HG03575 (cell line): Measurements from ENCODE around the gene DDX59.

Source experiments
- ATAC-seq: cut with Tn5 transposase; IDR thresholded peaks from one replicate; pipeline ENCODE4 v1.9.1; 2021; ENCODE audit not compliant: unreplicated experiment, insufficient number of reproducible peaks, low FRiP score; ENCODE audit errors: extremely low read depth

Gene DDX59

DNA sequence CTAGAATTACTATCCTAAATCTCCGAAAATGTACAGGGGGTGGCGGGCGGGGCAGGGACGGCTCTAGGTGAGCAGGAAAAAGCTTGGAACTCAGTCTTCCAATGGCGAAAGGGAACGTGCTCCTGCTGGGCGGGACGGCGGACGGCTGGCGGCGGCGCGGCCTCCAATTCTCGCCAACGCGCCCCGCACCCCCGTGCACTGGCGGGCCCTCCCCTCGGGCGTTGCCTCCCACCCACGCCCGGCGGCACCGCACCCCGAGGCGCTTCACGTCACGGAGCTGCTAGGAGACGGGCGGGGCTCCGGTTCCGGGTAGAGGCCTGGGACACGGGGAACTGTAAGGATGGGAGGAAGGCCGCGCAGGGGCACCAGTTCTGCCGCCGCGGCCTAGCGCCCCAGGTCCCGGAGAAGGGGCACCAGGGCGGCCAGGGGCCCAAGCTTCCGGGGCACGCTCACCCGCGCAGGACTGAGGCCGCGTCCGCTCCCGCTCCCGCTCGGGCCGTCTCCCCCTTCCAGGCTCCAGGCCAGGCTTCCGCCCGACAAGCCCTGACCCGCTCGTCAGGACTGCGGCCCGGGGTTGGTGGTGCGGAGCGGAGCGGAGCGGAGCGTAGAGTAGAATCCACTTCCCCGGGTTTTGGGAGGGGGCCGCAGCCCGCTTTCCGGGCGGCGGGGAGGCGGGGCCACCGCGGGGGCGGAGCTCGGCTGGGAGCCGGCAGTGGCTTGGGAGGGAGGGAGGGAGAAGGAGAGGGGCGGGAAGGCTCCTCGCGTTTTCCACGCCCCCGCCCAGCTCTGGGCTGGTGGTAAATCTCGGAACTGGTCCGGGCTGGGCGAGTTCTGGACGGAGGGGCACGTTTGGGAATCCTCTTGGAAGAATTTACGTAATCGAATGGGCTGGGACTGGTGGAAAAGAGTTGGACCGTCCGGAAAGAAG lies at the start of gene DDX59:
TSS of gene DDX59 (minus strand) at position 594 of the 928 bp plus-strand sequence. CDS start 3,167 bp downstream, outside the sequence.
- ATAC-seq, result peak; percentile 54

DNA sequence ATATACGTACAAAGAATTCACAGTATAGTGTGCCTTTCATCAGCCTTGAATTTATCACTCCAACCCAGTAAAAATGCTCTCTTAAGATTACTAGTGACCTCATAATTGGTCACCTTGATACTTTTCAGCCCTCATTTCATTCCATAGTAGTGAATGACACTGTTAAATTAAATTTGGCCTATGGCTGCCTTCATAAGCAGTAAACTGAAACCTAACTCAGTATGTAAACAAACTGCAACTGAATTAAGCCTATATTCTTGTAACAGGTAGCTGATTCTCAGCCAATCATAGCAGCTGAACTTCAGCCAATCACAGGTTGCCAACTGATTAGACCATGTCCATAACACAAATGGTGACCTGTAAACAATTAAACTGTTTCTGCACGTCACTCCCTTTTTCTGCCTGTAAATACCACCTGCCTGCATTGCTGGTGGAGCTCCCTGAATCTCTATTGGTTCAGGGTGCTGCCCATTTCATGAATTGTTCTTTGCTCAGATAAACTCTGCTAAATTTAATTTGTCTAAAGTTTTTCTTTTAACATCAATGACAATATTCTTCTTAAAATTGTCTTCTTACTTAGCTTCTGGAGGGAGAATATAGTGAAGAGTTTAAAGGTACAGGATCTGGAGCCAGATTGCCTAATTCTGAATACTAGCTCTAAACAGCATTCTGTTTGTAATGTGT lies 44.9 kb upstream of the DDX59 start:
- no peak for ATAC-seq

DNA sequence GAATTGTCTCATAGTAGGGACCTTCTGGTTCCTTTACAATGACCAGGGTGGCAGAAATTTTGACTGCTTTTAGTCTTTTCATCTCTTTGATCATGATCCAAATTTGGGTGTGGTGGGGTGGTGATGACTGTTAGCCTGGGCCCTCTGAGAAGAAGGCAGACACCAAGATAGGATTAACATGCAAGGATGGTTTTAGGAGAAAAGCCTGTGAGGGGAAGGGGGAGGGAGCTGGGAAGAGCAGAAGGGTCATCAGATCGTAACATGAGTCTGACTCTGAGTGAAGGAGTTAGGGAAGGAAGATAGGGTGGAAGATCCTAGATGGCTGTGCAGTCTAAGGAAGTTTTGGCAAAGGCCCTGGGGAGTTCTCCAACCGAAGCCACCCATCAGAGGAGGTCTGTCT lies 40.5 kb upstream of the DDX59 start:
- ATAC-seq, result no peak

DNA sequence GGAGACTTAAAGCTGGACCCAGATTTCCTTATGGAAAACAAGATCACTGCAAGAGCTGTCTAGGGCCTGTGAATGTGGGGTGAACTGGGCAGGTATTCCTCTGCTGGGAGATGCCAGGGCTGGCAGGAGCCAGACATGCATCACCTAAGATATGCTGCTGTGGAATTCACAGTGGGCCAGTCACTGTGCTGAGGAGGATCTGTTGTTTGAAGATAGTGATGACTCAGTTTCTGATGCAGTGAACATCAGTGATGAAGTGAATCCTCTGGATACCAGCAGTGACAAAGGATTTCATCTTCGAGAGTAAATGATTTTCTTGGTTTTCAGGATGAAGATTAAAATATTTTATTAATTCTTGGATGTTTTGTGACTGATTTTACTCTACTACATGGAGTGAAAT lies 39.1 kb upstream of the DDX59 start:
- no peak for ATAC-seq

DNA sequence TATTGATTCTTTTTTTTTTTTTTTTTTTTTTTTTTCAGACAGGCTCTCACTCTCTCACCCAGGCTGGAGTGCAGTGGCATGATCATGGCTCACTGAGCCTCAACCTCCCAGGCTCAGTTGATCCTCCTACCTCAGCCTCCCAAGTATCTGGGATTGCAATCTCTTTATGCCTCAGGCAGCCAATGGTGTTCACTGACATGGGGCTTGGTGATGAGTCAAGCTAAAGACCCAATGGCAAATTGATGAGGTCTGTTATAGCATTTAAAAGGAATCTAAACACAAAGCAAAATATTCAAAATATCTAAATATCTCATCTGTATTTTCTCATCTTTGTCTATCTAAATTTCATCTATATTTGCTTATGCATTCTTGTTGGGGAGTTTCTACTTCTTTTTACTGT lies 38.5 kb upstream of the DDX59 start:
- ATAC-seq, result no peak

DNA sequence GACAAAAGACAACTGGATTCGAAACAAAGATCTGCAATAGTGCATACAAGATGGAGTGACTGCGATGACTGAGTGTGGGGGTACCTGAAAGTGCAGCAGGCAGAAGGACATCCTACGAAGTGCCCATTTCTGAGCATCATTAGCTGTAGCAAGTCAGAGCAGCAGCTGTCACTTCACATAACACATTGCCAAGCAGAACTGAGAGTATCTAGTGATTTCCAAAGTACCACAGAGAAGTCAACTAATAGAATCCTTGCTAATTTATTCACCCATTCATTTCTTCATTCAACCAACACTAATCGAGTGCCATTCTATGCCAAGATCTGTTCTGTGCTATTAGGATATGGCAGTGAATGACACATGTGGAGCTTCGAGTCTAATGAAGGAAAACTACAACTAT lies 37.4 kb upstream of the DDX59 start:
- ATAC-seq, result no peak

DNA sequence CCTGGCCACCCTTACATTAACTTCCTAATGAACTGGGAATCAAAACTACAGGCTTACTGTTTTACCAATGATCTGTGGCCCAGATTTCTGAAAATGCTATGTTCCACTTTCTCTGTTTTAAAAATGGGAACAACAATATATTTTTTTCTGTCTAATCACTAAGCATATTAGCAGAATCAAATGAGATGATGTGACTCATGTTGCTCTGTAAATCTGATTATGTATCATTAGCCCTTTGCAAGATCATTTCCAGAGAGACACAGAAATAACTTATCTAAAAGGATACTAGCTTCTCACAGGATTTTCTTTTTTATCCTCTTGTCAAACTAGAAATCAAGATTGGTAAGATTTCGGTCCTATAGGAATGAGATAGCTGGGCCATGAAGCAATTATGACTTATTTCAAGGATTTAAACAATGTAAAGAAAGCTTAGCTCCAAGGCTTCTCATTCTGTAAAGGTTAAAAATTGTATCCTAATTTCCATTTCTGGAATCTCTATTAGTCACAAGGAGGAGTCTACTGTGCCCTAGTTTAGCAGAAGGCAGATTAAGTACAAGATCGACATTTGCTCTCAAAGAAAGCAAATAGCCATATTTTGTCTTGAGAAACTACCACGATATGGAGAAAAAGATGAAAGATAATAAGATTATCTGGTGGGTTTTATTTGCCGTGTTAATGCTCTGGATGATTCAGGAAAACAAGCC lies 36.6 kb upstream of the DDX59 start:
- no peak for ATAC-seq

DNA sequence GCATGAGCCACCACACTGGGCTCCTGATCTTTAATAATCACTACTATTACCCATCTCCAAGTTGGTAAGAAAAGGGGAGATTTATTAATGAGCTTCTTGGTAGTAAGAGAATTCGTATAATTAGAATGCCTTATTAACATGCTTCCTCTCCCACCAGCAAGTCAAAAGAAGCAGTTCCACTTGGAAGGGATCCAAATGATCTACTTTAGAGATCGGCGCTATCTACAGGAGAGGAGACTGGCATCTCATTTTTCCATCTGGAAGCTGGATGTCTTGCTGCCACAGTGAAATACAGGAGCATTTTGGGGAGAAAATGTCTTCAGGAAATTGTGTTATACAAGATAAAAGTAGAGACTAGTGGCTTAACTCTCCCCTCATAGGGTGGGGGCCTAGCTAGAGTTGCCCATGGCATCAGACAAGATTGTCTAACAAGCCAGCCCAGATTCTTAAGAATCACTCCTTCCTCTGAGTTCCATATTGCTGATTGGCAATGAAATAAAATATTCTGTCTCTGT lies 35.3 kb upstream of the DDX59 start:
- ATAC-seq, result no peak

DNA sequence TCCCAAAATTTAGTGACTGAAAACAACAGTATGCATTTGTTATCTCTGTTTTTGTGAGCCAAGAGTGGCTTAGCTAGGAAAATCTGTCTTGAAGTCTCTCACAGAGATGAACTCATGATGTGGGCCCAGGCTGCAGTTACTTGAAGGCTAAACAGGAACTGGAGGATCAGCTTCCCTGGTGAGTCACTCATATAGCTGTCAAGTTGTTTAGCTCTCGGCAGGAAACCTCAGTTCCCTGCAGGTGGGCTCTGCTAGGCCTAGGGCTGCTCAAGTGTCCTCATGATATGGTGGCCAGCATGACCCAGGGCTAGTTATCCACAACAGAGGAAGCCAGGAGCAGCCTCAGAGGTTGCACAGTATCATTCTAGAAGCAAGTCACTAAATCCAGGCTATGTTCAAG lies 30.2 kb upstream of the DDX59 start:
- no peak for ATAC-seq

DNA sequence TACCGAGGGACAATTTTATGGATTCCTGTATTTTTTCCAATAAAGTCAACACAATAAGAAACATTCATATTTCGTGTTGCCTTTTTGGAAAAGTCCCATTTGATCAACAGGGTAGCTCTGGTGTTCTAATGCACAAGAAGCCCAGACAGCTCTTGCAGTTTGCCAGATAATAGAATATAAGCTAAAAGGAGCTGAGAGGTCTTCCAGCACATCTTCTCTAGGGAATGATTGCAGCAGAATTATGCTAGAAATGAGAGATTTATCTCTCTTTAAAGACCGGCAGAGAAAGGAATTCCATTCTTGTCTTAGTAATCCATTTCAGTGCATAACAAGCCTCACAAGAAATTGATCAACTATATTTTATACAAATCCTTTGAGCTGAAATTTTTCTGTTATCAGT lies 25.0 kb upstream of the DDX59 start:
- no peak for ATAC-seq

DNA sequence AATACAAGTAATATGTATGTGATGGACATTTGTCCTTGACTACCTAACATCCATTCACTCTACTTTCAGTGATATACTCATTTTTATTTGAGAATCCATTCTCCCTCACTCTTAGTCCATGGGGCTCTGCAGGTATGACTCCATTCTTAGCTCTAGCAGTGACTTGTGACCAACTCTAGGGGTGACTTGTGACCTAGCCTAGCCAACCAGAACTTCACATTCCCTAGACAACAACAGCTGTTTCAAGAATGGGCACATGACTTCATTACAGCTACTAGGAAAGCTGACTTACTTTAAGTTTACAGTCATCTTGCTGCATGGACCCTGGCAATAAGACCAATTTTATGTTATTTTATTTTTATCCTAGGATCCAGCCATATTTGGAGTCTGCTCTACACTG lies 23.6 kb upstream of the DDX59 start:
- ATAC-seq, result no peak

DNA sequence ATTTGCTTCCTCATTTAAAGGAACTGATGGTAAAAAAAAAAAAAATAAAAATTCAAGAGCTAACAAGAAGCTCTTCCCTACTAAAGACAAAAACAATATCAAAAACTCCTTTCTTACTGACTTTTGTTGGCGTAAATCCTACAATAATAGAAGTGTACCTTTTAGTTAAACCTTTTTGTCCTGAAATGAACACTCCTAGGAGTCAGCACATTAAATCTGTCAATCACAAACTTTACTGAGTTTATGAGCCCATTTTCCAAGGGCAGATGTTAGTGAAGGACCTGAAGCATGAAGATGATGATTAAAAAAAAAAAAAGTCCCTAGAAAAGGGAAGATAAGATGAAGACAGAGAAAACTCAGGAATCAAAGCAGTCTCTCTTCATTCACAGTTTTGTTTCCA lies 22.6 kb upstream of the DDX59 start:
- no peak for ATAC-seq

DNA sequence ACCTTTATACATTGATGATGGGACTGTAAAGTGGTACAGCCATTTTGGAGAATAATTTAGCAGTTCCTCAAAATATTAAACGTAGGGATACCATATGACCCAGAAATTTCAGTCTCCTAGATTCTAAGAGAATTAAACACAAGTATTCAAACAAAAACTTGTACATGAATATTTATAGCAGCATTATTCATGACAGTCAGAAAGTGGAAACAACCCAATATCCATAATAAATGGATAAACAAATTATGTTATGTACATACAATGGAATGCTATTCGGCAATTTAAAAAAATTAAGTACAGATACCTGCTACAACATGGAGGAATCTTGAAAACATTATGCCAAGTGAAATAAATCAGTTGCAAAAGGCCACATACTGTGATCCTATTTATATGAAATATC lies 16.9 kb upstream of the DDX59 start:
- no peak for ATAC-seq

DNA sequence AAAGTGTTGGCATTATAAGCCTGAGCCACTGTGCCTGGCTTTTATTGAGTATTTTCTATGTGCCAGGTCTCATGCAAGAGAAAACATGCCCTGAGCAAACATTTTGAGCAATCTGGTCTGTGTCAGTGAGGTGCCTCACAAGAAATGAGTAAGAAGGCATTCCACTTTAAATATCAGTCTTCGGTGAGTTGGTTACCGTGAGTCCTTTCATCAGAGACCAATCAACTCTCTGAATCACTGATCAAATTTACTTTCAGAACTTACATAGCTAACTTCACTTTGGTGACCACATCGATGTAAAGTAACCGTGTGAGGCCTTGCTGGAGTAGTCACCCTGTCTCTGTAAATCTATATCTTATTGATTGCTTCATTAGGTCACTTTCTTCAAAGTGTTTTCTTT lies 14.3 kb upstream of the DDX59 start:
- no peak for ATAC-seq

DNA sequence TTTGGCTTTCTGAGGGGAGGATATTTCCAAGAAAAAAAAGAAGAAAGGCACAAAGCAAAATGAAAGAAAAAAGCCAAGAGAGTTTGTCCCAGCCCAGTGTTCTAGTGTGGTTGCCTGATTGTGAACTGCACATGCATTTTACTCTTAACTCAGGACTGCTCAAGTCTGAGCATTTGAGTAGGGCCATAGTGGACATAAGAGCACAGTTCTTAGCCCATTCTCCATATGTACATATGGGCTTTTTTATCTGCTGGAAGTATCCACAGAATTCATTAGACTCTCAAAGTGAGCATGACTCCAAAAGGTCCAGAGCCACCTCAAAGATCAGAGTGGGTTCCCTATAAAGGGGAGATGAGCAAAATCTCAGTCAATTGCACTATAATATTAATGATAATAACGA lies 13.6 kb upstream of the DDX59 start:
- ATAC-seq, result no peak

DNA sequence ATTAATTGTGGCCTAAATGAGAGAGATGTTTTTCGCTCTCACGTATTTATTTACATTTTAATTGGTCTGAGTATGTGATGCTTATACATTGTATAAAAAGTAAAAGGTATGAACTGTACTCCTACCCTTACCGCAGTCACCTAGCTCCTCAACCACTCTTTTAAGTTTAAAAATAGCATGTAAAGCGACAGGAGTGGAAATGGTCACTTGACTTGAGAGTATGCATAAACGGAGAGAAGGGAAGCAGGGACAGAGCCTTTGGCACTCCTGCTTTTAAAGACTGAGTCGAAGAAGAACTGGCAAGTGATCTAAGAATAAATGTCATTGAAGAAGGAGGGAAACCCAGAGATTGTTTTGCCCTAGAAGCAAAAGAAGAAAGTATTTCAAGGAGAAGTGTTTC lies 11.5 kb upstream of the DDX59 start:
- ATAC-seq, result no peak

DNA sequence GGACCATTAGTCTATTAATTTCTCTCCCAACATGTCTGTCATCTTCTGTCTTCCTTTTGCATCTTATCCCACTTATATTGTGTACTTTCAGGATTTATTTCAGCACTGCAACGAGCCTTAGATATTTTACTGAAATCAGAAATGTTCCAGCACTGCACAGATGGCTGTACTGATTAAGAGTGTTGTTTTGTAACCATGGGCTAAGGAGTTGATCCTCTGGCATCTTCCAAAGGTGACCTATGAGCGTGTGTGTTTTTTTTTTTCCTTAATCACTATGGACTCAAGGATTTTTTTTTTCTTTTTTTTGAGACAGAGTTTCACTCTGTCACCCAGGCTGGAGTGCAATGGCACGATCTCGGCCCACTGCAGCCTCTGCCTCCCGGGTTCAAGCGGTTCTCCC lies 7.1 kb upstream of the DDX59 start:
- no peak for ATAC-seq

DNA sequence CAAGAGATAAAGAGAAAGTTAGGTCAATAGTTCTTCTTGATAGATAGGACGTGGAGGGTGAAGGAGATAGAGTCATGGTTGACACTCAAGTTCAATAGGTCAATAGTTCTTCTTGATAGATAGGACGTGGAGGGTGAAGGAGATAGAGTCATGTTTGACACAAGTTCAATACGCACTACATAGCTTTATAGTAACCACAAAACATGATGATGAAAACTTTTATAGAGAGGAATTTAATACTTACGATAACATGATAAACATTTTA lies 5.8 kb upstream of the DDX59 start:
- ATAC-seq, result no peak

DNA sequence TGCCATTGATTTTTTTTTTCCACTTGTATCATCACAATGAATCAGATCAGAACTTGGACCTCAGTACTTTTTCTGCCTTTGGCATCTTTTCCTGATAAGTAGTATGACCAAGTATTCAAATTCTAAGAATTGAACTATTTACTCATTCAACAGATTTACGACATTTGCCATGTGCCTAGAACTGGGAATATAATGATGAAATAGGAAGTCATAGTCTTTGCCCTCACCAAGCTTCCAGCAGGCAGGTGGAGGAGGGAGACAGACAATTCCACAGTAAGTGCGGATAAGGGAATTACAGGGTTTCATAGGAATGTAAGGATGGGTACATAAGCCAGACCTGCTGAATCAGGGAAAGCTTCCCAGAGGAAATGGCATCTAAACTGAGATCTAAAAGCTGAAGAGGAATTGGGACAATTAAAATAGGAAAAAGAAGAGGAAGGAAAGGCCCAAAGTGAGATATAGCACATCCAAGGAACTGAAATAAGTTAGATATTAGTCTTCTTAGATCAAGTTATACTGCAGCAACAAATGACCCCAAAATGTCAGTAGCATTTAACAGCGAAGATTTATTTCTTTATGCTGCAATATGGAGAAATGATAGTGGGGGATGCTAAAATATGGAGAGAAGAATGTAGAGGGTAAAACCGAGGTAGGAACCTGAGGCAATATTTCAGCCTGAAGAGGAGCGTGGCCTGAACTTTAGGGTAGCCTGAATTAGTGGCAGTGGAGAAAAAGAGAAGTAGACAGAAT lies 5.3 kb upstream of the DDX59 start:
- ATAC-seq, result no peak
